GM11168 (cell line): Measurements from ENCODE around the gene KIF20B.

Experiments
- in situ Hi-C: fragments of 300-500 bp; cut with MboI; formaldehyde crosslinking; loops from one replicate; pipeline ENCODE4 v1.12.0; 2022; ENCODE audit warnings: low sequenced_read_pairs; ENCODE audit not compliant: unreplicated experiment

KIF20B gene, protein sequence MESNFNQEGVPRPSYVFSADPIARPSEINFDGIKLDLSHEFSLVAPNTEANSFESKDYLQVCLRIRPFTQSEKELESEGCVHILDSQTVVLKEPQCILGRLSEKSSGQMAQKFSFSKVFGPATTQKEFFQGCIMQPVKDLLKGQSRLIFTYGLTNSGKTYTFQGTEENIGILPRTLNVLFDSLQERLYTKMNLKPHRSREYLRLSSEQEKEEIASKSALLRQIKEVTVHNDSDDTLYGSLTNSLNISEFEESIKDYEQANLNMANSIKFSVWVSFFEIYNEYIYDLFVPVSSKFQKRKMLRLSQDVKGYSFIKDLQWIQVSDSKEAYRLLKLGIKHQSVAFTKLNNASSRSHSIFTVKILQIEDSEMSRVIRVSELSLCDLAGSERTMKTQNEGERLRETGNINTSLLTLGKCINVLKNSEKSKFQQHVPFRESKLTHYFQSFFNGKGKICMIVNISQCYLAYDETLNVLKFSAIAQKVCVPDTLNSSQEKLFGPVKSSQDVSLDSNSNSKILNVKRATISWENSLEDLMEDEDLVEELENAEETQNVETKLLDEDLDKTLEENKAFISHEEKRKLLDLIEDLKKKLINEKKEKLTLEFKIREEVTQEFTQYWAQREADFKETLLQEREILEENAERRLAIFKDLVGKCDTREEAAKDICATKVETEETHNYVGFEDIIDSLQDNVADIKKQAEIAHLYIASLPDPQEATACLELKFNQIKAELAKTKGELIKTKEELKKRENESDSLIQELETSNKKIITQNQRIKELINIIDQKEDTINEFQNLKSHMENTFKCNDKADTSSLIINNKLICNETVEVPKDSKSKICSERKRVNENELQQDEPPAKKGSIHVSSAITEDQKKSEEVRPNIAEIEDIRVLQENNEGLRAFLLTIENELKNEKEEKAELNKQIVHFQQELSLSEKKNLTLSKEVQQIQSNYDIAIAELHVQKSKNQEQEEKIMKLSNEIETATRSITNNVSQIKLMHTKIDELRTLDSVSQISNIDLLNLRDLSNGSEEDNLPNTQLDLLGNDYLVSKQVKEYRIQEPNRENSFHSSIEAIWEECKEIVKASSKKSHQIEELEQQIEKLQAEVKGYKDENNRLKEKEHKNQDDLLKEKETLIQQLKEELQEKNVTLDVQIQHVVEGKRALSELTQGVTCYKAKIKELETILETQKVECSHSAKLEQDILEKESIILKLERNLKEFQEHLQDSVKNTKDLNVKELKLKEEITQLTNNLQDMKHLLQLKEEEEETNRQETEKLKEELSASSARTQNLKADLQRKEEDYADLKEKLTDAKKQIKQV (N-terminal part only)

DNA sequence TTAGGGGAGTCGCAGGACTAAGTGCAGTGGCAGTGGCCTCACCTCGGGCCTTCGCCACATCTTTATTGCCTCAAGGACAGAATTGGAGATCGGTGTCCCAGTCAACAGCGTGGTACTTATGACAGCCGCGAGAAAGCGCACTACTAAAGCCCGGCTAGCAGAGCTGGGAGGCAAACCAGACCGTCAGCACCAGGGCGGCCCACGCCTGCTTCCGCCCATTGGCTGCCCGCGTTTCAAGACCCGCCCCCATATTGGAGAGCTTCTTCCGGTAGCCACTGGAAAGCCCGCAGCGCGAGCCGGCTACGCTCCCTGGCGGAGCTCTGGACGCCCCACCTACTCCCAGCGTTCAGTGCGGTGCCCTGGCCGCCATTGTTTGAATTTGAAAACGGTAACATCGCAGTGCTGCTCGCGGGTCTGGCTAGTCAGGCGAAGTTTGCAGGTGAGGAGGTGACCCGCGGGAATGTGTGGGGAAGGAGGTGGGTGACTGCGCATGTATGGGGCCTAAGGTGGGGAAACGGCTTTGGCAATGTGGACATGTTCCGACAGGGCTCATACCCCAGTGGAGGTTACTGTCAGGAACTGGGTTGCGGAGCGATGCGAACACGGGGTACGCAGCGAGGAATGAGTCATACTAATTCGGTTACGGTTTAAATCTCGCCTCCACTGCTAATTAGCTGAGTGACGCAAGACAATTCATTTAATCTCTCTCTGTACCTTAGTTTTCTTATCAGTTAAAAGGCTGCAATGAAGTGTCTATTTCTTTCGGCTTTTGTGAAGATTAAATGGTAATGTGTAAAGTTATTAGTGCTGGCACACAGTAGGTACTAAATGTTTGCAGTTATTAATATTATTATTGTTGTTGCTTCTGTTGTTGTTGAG, at the start of gene KIF20B:
TSS of gene KIF20B (plus strand) at position 349 of the 879 bp plus-strand sequence. CDS start 3,705 bp downstream, outside the sequence.
- in situ Hi-C loops: no loop called here

DNA sequence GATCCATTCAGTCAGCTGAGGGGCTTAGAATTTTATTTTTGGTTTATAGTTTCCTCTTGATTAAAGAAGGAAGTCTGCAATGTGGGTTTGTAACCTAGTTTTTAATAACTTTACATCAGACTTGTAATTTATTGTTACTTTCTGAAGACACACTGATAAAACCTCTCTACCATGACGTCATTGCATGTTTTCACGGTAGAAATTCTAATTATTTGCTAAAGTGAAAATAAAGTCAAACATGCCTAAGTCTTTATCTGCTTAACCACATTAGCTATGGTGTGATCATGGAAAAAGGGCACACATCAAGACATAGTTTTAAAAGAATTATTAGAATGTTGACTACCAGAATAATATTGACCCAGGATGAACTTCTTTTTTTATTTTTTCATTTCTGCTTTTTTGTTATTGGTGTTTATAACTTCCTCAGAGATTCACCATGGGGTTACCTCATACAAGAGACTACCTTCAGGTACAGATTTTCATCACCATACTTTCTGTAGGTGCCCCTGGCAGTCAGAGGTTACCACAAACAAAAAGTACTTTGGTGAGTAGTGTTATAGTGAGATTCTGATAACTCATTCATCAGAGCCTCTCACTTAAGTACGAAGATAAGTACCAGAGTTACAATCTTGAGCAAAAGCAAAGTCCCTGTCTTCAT, 49.3 kb upstream of the KIF20B start:
- in situ Hi-C loops: no loop called here

DNA sequence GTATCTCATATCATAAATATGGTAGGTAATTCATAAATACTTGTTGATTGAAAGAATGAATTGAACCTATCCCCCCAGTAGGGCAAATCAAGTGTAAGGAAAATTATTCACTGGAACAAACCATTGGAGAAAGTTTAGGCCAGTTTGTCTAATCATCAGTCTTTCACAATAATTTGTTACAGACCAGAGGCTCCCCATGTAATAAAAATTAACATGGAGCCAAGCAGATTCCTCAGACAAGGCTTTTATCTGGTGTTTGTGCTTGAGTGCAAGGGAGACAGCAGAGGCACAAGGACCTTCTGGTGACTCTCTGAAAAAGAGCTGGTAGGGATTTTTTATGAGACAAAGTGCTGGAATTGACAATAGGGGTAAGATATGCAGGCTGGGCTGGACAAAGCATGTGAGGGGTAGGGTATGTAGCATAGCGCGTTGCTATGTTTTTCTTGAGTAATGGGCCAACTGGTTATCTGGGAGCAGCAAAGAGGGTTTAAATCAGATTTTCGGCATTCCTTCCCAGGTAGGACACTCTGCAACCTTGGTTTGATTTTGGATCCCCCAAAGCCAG, 48.5 kb upstream of the KIF20B start:
- in situ Hi-C loops: no loop called here

DNA sequence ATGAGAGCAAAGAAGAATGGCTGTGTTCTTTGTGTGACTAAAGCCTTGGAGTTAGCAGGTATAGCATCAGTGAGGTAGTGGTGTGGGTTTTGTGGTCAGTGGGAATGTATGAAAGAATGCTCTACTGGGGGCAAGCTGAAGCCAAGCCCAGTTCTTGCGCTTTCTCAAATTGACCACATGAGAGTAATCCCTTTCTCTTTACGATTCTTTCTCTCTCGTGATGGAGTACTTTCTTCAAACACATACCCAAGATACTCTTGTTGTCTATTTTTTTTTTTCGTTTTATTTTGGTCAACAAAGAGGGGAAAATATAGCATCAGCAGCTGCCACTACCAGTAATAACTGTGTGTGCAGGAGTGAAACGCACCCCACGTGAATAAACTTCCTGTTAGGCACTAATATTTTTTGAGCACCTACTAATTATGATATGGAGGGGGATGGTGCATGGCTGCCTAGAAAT, 48.0 kb upstream of the KIF20B start:
- in situ Hi-C loops: no loop called here

DNA sequence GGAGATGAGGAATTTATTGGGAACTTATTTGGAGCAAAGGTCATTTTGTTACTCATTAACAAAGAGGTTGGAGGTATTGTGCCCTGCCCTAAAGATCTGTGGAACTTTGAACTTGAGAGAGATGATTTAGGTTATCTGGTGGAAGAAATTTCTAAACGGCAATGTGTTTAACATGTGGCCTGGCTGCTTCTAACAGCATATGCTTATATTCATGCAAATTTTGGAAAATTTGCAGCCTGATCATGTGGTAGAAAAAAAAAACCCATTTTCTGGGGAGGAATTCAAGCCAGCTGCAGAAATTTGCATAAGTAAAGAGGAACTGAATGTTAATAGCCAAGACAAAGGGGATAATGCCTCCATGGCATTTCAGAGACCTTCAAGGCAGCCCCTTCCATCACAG, 45.7 kb upstream of the KIF20B start:
- in situ Hi-C loops: no loop called here

DNA sequence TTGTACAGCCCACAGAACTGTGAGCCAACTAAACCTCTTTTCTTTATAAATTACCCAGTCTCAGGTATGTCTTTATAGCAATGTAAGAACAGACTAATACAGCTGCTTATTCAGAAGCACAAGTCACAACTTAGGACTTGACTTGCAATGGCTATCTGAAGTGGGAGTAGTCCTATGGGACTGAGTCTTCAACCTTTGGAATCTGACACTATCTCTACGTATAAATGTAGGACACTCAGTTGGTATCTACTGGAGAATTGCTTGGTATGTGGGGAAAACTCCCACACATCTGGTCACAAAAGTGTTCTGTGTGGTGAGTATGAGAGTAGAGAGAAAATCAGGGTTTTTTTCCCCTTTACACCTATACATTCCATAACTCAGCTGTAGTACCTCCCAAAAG, 44.1 kb upstream of the KIF20B start:
- in situ Hi-C loops: no loop called here

DNA sequence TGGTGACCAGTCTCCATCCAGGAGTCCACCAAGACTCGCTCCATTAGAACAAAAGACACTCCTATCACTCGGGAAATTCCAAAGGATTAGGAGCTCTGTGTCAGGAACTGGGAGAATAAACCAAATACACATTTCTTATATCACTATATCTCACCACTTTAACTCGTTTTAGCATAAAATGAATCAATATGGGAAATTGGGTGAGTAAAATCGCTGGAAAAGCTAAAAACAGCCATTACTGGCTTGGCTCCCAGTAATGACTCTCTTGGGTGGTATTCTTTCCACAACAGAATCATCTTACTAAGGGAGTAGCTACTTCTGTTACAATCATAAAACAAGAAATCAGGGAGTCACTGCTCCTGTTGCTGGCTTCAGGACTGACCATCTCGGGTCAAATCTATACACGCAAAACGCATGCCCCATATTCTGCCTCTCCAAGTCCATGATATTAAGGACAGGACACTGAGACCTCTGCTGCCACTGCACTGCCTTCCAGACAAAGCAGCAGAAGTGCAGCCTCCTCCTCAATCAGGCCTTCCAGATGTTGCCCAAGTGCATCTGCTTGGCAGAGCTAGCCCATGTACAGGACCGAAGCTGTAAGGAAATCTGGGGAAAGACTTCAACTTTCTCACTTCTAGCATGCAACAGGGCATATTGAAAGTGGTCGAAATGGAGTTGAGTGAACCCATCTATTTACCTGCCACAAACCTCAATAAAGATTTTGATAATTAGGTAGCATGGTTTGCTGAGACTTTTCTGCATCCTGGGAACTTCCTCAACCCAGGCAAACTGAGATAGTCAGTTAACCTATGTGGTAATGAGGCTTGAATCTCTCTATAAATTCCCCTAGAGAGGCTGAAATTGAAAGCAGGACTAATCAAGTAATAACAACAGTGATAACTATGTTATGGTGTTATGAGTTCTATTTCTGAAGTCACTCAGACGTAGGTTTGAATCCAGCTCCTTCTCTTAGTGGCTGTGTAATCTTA, 42.0 kb upstream of the KIF20B start:
- in situ Hi-C loops: no loop called here

DNA sequence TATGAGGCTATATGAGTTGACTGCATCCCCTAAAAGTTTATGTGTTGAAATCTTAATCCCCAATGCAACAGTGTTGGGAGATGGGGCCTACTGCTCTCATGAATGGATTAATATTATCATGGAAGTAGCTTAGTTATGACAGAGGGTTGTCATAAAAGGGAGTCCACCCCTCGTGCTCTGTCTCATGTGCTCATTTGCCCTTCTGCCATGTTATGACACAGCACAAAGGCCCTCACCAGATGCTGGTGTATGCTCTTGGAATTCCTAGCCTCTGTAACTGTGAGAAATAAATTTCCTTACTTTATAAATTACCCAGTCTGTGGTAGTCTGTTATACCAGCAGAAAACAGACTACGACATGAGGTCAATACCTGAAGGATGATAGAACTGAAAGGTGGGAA, 38.8 kb upstream of the KIF20B start:
- in situ Hi-C loops: no loop called here

DNA sequence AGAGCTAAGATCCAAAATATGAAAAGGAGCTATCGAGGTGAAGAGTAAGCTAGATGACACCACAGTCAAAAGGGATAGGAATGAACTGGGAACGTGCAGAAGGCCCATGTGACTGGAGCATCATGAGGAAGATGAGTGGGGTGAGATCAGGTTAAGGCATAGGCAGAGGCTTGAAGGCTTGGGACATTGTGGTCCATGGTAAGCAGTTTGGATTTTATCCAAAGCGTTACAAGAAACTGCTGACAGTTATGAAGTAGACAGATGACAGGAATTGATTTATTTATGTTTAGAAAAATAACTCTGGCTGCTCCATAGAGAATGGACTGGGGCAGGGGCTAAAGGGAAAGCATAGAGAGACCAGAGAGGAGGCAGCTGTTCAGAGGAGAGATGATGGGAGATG, 38.2 kb upstream of the KIF20B start:
- in situ Hi-C loops: no loop called here

DNA sequence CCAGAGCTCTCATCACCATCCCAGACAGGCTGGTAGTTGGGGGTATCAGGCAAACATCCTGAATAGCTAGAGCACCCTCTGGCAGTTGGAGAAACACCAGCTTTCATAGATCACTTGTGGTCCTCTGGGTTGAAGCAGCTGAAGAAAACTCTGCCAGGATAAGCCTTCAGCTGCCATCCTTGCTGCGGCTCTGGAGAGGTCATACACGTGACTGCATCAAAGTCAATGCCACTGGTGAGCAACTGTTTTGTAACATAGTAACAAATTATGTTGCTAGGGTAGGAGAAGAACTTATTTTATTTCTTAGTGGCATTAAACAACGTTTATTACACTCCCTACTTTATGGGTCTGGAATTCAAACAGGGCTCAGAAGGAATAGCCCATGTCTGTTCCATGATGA, 37.2 kb upstream of the KIF20B start:
- in situ Hi-C loops: no loop called here

DNA sequence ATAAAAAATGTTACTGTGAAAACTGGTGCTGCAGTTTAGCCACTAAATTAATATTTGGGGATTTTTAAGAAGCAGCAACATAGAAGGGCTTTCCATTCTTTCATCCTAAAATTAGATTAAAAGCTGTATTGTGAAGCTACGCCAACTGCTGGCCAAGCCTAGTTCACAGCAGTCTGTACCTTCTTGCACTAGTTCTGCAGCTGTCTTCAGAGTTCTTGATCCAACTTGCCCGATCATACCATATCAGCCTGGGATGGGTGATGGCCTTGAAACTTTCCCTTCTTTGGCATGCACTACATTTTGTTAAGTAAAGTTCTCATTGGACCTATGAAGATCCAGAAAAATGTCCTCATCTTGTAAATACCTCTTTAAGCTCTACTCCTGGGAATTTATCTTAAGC, 36.1 kb upstream of the KIF20B start:
- in situ Hi-C loops: no loop called here

DNA sequence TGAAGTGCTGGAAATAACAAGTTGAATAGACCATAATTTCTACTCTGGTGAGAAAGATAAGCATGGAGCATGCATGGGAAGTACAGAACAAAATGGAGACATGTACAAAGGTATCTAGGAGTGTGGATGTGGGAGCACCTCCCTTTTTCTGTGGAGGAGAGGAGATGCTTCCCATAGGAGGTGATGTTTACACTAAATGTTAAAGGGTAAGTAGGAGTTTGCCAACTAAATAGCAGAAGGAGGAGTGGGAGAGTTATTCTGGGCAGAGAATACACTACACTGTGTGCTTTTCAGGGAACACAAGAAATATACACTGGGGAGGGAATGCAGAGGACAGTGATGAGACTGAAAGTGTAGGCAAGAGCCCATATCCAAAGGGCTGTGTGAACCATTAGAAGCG, 35.3 kb upstream of the KIF20B start:
- in situ Hi-C loops: no loop called here

DNA sequence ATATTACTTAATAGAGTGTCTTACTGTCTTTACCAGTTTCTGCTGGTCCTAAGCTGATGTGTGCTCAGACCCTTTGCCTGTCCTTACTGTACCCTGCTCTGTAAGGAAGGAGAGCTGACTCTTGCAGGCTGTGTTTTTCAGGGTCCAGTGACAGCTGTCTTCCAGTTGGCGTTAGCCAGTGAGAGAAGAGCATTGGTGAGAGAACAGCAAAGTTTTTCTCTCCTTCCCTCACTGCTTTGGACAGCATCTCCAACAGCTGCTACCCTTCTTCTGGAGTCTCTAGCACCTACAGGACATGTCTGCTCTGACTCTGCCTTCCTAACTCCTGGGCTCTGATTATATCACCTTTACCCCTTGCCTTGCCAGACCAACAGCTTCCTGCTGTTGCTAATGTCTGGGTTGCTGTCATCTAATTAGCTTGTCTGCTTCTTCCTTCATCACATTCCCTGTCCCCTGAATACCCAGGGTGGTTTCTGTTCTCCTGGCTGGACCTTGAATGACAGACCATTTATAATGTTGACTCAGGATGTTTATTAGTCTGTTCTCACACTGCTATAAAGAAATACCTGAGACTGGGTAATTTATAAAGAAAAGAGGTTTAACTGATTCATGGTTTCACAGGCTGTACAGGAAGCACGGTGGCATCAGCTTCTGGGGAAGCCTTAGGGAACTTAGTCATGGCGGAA, 32.9 kb upstream of the KIF20B start:
- in situ Hi-C loops: no loop called here

DNA sequence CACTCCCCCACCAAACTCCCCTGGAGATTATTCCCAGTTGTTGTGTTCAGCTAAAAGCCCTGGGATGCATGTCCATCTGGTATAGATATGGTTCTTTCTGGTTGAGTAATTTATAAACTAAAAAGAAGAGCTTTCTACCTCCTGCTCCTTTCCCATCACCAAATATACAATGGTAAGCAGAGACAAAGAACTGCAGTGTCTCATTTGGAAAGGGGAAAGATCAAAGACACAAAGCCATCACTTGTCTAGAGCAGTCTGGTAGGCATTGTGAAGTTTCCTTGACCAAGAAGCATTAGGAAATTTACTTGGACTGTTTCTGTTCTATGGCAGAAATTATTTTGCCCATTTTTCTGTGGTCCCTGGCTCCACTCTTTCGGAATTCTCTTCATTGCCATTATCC, 31.4 kb upstream of the KIF20B start:
- in situ Hi-C loops: no loop called here

DNA sequence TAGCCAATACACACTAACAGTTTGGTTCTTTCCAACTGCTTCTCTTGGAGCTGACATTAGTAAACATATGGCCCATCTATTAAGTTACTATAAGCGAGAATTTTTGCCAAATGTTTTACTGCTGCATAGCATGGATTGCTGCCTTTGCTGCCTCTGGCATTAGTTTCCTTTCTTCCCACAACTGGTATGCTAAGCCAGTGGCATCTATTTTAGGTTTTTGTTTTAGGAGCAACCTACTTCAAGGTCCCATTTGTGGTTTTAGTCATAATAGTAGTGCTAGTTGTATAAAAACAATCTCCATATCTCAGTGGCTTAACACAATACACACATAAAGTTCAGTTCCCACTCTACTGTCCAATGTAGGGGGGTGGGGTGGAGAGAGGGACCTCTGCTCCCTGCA, 30.5 kb upstream of the KIF20B start:
- in situ Hi-C loops: no loop called here

DNA sequence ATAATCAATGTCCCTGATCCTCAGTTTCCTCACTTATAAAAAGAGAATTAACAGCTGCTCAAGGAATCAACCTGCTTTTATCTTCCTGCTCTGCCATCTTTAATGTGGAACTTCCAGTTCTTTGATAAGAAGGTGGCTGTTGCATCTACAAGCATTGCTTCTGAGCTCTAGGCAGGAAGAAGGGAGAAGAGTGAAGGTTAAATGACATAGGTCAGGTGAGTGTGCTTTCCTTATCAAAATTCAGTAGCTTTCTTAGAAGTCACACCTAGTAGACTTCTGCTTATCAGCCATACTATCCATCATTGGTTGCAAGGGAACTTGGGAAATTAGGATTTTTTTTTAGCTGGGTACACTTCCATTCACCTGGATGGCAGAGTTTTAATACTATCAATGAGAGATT, 24.0 kb upstream of the KIF20B start:
- in situ Hi-C loops: no loop called here

DNA sequence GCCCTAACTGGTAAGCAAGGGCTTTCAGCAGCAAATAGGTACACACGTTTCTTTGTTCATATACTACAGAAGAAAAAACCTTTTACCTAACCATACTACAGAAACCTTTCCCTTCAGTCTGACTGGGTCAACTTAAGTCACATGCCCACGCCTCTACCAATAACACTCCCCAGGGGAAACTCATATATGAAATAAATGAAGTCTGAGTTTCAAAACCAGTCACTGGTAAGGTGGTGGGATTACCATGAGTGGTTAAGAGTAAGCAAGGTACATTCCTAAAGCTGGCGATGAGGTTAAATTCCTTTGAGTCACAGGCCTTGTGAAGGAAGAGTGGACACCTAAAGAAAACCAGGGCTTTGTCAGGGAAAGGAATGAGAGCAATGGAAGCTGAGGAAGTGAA, 21.4 kb upstream of the KIF20B start:
- in situ Hi-C loops: no loop called here
